ENCODE data around the gene C1orf226. TPM values are rescaled to one million over a fixed set of nuclear protein-coding genes. Genes with fewer than 3 reads are reported as not detected.

Gene C1orf226, protein sequence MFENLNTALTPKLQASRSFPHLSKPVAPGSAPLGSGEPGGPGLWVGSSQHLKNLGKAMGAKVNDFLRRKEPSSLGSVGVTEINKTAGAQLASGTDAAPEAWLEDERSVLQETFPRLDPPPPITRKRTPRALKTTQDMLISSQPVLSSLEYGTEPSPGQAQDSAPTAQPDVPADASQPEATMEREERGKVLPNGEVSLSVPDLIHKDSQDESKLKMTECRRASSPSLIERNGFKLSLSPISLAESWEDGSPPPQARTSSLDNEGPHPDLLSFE
- not detected for total RNA-seq

DNA sequence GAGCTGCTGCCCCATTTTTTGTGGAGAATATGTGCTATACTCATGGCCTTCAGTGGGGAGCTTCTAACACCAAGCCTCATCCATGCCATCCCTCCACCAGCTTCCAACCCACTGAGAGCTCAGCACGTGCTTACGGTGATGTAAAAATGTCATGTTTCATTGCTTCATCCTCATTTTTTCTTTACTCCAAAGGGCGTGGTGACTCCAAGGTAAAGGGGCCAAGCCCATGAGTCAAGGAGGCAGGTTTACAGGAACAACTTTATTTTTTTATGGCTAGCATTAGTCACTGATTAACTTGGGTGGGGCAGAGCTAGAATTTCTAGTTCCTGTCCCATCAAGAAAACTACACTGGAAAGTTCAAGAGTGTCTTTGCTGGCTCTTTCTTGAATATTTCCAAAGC is at the start of gene C1orf226:
Gene C1orf226, plus strand, starts transcription at position 346 of the 400 bp plus-strand sequence. CDS start 174 bp downstream, outside the sequence.

DNA sequence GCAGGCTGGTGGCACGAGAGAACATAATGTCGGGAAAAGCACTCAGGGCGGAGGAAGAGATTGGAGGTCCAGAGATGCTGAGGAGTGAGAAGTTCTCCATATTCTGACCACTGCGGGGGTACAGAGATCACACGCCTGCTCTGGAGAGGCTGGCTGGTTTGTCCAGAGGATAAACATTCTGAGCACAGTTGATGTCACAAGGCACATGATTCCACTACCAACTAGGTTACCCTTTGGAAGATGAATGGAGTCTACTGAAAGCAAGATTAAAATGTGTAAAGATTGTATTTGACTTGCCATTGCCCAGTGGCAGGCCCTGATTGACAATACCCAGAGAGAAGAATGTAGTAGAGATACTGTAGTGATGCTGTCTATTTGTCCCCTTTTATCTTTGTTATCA is 4.8 kb upstream of the C1orf226 start, which contains the start of gene SPATA46:
Gene SPATA46, minus strand, starts transcription at position 164 of the 400 bp plus-strand sequence. Its CDS starts 64 bp downstream, at position 100.

DNA sequence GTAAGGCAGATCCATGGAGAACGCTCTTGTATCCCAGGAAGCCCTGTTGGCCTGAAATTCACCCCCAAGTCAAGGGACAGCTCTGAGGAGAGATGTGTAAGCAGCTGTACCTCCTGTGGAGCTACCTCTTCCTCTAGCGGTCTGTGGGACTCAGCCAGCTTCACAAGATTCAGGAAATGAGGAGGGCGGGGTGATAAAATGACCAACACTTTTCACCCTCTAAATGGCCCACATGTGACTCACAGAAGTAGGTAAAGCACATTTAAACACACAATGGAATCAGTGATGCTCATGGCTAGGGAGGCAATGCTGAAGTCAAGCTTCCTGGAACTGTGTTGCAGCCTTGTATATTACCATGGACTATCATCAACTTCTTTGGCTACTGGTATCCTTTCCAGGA is 30.5 kb downstream of the C1orf226 start, which contains the start of gene SH2D1B:
Gene SH2D1B, minus strand, starts transcription at position 135 of the 400 bp plus-strand sequence. Its CDS starts 120 bp downstream, at position 15.

Small RNAs within 50 kb of the gene (microRNA-seq; reads per million reads assigned to microRNA genes)
- gene MIR556 (ENCODE audit: borderline microRNAs expressed, borderline replicate concordance), result not detected

Other genes with a start within 250 kb of the C1orf226 start
- not detected for gene SPATA46, start 4.9 kb upstream of the C1orf226 start, total RNA-seq
- gene SH2D1B, start 30.4 kb downstream of the C1orf226 start, total RNA-seq, result not detected
- gene UHMK1, start 116.1 kb downstream of the C1orf226 start, total RNA-seq, result 10 to 100 TPM; 54.6 to 58.5 TPM
- 10 to 100 TPM; 14.8 to 16.3 TPM for gene UAP1, start 180.0 kb downstream of the C1orf226 start, total RNA-seq

All from activated naive CD4-positive, alpha-beta T cell treated with anti-CD3 and anti-CD28 coated beads, Interleukin-2, amount 10 ng/mL, durations not matched to agents 5 hours and 36 hours (primary cell).